ENCODE measurements around the gene DCTN4. TPM values are rescaled to one million over a fixed set of nuclear protein-coding genes. Genes with fewer than 3 reads are reported as not detected.

Gene DCTN4
- total and polyA plus RNA-seq, 2 of the 8 experiments (the other 6 are each of a cell fraction or from before 2014, with no cell fraction given) = 20.5 to 42.7 TPM

GRCh38 chr5:150661821-150662596, 96.8 kb downstream of the DCTN4 start:
- 78% methylated on average over 9 of the region's 10 CpGs; no CpG with 5 or more reads in 1 of the 2 experiments for WGBS, 2 experiments (ENCODE audit: extremely low coverage in 1 of 2, insufficient coverage in 1 of 2, insufficient read length in 1 of 2, insufficient replicate concordance in 2 of 2, low coverage in 1 of 2, low lambda C conversion rate in 2 of 2, missing lambda C conversion rate in 1 of 2)
- POLR2A ChIA-PET (ENCODE audit: partially characterized antibody) = interaction anchor here (0.6 to 8.2 kb wide), 6 partner anchors 10 to 212 kb away, joined by 3 to 70 read pairs (median 6); partner anchors contain the start of genes RBM22 and RPS14
- H3K36me3 ChIP-seq (ENCODE audit: control insufficient read depth in 2 of 4, insufficient read depth in 4 of 4, low read length in 3 of 4) = no peaks in the 10 kb centered on the region
- TF ChIP-seq CBX8 (IDR thresholded peaks at IDR 0.05; ENCODE audit: borderline replicate concordance, low read depth, low read length) (no peak), TAF1 (IDR thresholded peaks at IDR 0.05; ENCODE audit: low read depth, low read length) (no peak), CBX5 (IDR thresholded peaks at IDR 0.05; ENCODE audit: low read depth, low read length) (no peak), KDM4A (IDR thresholded peaks at IDR 0.05; ENCODE audit: low read depth, low read length, severe bottlenecking) (no peak), CHD1 (IDR thresholded peaks at IDR 0.05; ENCODE audit: low read depth, low read length) (no peak), E2F6 (IDR thresholded peaks at IDR 0.05) (no peak), TBP (IDR thresholded peaks at IDR 0.05; ENCODE audit: low read depth, low read length) (no peak), PHF8 (conservative IDR thresholded peaks at IDR 0.05; ENCODE audit: low read depth, low read length) (no peak)

More at GRCh38 chr5:150661821-150662596, 96.8 kb downstream of the DCTN4 start:
- H2AK5ac ChIP-seq (ENCODE audit: low read depth, low read length) = no peak overlapping the region
- H3K27ac ChIP-seq (ENCODE audit: low read depth, low read length) = no peak overlapping the region
- H4K91ac ChIP-seq (replicated peaks; ENCODE audit: insufficient read length, low read length) = no peak overlapping the region
- H2BK12ac ChIP-seq (ENCODE audit: low read depth, low read length) = no peak overlapping the region
- no peaks in the 10 kb centered on the region for H3K9me3 ChIP-seq (ENCODE audit: insufficient read depth in 2 of 2, low read depth in 1 of 2, low read length in 1 of 2)
- no peaks in the 10 kb centered on the region for H3K79me1 ChIP-seq (ENCODE audit: low read depth, low read length)
- no peak overlapping the region for H3K14ac ChIP-seq (ENCODE audit: insufficient read length)
- no peak overlapping the region for H2AFZ ChIP-seq (ENCODE audit: low read length)
- no peak overlapping the region for H4K8ac ChIP-seq (ENCODE audit: extremely low read depth, insufficient read depth, low read length)
- no peak overlapping the region for H3K56ac ChIP-seq (replicated peaks; ENCODE audit: insufficient read length, low read depth, low read length)
- no peak overlapping the region for H3K18ac ChIP-seq (ENCODE audit: extremely low read depth, low read length)
- H3K4me1 ChIP-seq (replicated peaks in 1 of 4; ENCODE audit: control insufficient read depth in 3 of 4, insufficient read depth in 4 of 4, low read length in 3 of 4) = peaks cover 0 to 11% (median 2%) of the 10 kb centered on the region in 4 experiments; a peak in 4 of 7 replicates
- H3K27me3 ChIP-seq (replicated peaks in 1 of 4; ENCODE audit: control insufficient read depth in 3 of 4, extremely low read depth in 1 of 4, insufficient read depth in 3 of 4, low read length in 3 of 4) = no peaks in the 10 kb centered on the region; a peak in 1 of 7 replicates
- no peak overlapping the region for H3K4me3 ChIP-seq (ENCODE audit: extremely low read depth in 1 of 4, insufficient read depth in 2 of 4, low read depth in 3 of 4, low read length in 4 of 4)
- H3K9ac ChIP-seq (replicated peaks in 1 of 4; ENCODE audit: extremely low read depth in 1 of 4, low read depth in 3 of 4, low read length in 3 of 4) = no peak overlapping the region
- no peak overlapping the region for H3K4ac ChIP-seq (replicated peaks; ENCODE audit: insufficient read length, low read depth, low read length)
- H4K5ac ChIP-seq (ENCODE audit: insufficient read length, low read depth, low read length) = no peak overlapping the region
- no peak overlapping the region; the same call in 1 of the 2 replicates for H2BK15ac ChIP-seq (ENCODE audit: low read length)
- FAIRE-seq = no peak
- H2BK20ac ChIP-seq (ENCODE audit: low read length) = no peak overlapping the region
- H2BK120ac ChIP-seq (replicated peaks; ENCODE audit: low read depth, low read length) = no peak overlapping the region
- H3K23me2 ChIP-seq (ENCODE audit: low read depth, low read length) = no peaks in the 10 kb centered on the region
- H3K4me2 ChIP-seq (ENCODE audit: insufficient read depth in 1 of 2, low read depth in 2 of 2, low read length in 2 of 2) = 0 out of 4 replicates have a peak overlapping the region, but pooled peaks of 1 of the 2 experiments have one; percentile 15
- no peak overlapping the region for H3K23ac ChIP-seq (ENCODE audit: insufficient read length)
- H3K79me2 ChIP-seq (ENCODE audit: control insufficient read depth in 1 of 2, insufficient read depth in 2 of 2, low read length in 2 of 2) = no peaks in the 10 kb centered on the region
- no peak for DNase-seq (ENCODE audit: low read depth in 1 of 2, low spot score in 2 of 2)
- CTCF ChIA-PET (ENCODE audit: partially characterized antibody) = interaction anchor here (1.1 to 20.1 kb wide), 11 partner anchors 9 to 117 kb away, joined by 3 to 303 read pairs (median 5); partner anchors contain the start of gene SYNPO
- H4K20me1 ChIP-seq (replicated peaks in 1 of 2; ENCODE audit: control insufficient read depth in 1 of 2, insufficient read depth in 2 of 2, low read length in 2 of 2) = peaks cover 0 to 2% of the 10 kb centered on the region in 2 experiments
- no peak overlapping the region for H2BK5ac ChIP-seq (ENCODE audit: low read depth, low read length)

Measured in H1 (cell line).